Right kidney (tissue), 1 donor: ENCODE results near the gene MYO1E.

Experiments used
- DNase-seq: peaks from one replicate; pipeline ENCODE4 v3.0.0-alpha.2; 2016

The MYO1E gene

GRCh38 chr15:59229015-59229414 is 143.7 kb downstream of the MYO1E start:
- no peak for DNase-seq

- DNase-seq = no peak
Observed at GRCh38 chr15:59227021-59227420, 145.7 kb downstream of the MYO1E start.

DNA sequence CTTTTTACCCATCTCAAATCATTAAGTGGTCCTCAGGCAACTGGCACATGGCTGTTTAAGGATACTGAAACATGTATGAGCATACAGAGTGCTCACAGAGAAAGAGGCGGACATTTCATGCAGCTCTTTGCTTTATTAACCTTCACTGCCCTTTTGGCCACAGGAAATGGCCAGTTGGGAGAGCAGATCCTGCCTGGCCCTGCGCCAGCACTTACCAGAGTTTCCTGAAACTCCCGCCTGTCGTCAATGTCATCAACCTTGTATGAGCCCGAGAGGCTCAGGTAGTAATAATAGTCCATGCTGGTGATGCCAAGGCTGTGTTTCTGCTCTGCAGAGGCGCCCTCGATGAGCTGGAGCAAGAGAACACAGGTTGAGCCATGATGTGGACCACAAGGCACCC is 148.2 kb downstream of the MYO1E start:
- DNase-seq = no peak

DNA sequence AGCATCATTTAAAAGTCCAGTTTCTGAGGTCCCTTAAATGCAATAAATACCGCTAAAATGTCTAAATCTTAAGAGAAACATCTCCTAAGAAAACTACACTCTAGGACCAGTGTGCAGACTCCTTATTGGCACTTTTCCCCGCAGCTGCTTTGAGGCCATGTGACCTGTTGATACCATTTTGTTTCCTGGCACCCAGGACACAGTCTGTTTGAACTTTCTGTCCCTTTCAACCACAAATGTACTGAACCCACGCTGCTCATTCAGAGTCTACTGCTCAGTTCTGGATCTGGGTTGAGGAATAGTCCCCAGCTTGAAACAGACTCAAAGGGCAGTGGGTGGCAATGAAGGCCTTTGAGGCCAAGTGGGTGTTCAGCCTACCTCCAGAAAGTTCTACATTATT is 148.9 kb downstream of the MYO1E start:
- no peak for DNase-seq

DNA sequence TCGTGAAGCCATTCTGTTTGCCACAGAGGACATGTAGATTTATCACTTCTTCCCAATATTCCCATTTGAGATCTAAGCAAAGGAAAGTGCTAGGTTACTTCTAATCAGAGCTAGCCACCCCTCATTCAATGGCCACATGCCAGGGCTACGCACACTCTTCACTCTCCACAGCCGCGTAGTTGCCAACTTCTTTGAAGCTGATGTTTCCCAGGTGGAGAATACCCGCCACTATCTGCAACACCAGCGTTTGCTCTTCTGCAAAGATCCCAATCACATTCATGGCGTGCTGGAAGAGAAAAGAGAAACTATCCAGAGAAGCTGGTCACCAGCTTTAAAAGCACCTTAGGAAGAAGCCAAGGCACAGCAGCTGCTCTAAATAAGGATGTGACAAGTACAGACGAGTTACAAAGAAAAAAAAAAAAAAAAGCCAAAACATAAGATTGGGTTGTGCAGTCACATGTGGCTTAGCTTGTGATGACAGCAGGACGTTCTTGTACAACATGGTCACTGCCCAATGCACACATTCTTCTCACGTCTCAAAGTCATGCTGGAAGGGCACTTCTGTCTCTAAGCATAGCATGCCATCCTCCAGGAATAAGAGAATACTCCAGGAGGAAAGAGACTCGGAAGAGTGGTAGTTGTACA is 149.6 kb downstream of the MYO1E start:
- DNase-seq = no peak

GRCh38 chr15:59221511-59222505 is 150.9 kb downstream of the MYO1E start:
- peak; percentile 28 for DNase-seq

- no peak for DNase-seq
Observed at GRCh38 chr15:59218710-59219109, 154.0 kb downstream of the MYO1E start.

GRCh38 chr15:59217876-59218498 is 154.7 kb downstream of the MYO1E start:
- DNase-seq = no peak

DNA sequence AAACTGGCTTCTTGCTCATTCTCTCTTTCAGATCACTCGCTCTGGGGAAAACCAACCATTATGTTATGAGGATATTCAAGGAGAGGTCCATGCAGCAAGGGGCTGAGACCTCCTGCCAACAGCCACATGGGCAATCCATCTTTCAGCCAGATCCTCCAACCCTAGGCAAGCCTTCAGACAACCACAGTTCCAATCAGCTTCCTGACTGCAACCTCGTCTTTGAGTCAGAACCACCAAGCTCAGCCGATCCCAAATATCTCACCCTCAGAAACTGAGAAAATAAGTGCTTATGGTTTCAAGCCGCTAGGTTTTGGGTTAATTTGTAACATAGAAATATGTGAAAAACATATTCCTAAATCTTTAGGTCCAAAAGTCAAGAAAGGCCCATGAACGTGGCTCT is 155.8 kb downstream of the MYO1E start:
- DNase-seq = no peak

GRCh38 chr15:59210186-59210585 is 162.5 kb downstream of the MYO1E start:
- DNase-seq = no peak

DNA sequence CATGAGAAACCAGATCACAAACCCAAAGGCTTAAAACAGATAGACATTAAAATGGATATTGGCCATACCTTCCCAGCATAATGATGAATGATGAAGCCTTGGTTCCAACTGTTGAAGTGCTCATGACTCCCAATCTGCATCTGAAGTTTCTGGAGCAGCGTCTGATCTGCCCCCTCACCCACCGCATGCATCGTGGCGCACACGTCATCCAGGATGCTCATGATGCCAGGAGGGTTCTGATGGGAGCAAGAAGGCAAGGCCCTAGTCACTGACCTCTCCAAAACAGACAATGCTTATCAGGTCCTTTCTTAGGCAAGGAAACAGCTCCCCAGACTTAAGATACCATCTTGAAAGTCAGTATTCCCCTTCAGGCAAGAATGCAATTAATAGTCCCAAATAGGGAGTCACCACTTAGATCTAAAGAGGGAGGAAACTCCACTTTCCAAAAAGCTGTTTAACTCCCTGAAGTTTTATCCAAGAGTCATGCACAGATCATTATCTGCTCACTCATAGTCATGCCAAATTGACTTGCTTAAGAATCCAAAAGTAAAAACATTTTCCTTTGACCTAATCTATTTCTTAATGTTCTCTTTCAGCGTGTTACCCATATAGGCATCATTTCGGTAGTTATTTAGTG is 163.9 kb downstream of the MYO1E start:
- DNase-seq = no peak

GRCh38 chr15:59206623-59207183 is 166.0 kb downstream of the MYO1E start, which contains the start of gene LDHAL6B:
Gene LDHAL6B, plus strand, starts transcription at chr15:59206843. Its CDS starts 98 bp downstream, at chr15:59206941.
- no peak for DNase-seq

- DNase-seq = no peak
Observed at GRCh38 chr15:59205839-59206622, 166.6 kb downstream of the MYO1E start.

DNA sequence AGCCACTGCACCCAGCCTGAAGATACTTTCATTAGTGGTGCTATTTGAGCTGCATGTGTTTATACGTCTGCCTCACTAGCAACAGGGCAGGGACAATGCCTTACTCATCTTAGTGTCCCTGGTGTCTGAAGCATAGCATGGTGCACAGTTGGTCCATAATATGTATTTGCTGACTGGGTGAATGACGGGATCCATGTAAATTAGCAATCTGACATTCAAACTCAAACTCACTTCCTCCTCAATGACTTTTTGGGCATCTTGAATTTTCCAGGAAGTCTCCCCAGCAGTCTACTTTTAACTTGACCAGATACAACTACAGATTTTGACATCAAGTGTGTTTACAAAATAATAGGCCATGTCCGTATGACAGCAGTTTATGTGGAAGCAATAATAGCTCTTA is 169.0 kb downstream of the MYO1E start:
- DNase-seq = no peak

GRCh38 chr15:59203008-59203407 is 169.7 kb downstream of the MYO1E start:
- DNase-seq = no peak

DNA sequence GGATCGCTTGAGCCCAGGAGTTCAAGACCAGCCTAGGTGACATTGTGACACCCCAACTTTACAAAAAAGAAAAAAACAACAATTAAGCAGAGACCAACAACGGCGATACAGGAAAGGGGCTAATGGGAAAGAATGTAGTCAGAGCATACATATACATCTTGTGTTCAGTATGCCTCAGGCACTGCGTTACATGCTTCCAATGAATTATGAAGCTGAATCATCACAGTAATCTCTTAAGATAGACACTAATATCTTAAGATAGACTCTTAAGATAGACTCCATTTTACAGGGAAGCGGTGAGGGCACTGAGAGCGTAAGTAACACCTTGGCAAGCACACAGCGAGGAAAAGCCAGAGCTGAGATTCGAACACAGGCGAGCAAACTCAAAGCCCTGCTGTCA is 172.1 kb downstream of the MYO1E start:
- no peak for DNase-seq

DNA sequence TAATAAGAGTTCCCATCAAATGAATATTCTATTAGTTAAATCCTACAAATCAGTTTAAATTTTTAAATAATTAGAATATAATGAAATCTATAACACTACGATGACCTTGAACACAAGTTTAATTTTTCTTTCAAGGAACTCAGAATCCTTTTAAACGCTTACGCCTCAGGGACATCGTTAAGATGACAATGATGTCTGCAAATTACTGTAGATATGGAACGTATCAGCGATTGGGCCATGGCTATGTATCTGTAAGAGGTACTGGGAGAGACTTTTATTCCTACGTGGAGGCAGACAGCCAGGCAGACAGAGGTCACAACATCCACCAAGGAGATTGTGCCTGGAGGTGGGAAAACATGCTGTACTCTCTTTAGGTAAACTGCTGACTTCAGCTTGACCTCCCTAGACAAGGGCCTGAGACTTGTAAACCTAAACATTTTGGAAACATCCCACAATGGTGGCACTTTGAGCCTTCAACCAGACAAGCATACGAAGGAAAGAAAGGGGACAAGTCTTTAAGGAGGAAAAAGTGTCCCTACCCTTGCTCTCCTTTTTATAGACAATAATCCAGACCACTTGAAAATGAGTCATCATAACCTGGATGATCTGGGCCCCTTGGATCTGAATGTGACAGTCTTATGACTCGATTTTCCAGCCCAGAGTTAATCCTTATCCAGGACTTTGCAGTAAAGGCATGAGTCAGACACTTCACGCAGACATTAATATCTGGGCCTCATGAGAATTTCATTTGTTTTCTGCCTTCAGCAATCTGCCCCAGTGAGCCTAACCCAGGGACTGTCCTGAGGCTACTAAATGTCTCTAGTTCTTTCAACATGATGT is 172.8 kb downstream of the MYO1E start:
- DNase-seq = no peak

GRCh38 chr15:59197454-59197853 is 175.2 kb downstream of the MYO1E start:
- DNase-seq = no peak

- DNase-seq = no peak
Observed at GRCh38 chr15:59196416-59196815, 176.3 kb downstream of the MYO1E start.

DNA sequence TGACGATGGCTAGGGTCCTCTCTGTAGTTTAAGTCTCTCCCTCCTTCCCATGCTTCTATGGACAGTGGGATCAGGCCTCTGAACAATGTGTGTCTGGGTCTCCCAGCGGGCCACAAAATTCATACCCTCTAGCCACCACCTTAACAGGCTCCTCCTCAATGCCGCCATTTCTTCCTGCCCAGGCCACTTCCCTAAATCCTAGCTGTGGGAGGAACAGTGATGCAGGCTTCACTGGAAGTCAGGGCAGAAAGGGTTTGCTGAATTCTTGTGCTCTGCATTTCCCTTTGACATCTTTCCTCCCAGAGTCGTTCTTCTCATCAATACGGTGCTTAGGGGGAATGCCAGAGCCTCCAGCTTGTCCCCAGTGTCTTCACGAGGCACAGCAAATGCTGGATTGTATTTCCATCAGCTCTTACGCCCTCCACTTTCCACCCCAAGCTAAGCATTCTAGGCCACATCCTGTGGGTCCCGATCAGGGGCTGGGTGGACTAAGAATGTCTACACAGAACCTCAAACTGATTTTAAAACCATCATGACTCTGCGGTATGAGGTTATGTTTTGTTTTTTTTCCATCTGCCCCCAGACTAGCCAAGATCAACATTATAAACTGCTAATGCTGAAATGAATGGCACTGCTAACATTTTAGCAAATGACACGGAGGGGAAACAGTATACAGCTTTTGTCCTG is 177.9 kb downstream of the MYO1E start:
- no peak for DNase-seq
